Right ventricle myocardium superior (tissue), 1 donor: ENCODE results near the gene GLOD4. TPM values are rescaled to one million over a fixed set of nuclear protein-coding genes. Genes with fewer than 3 reads are reported as not detected.
A peak's percentile ranks its signal among the peaks of the same experiment; 100 is the strongest.
"Not testable (repeated sequence)": the region's sequence is repeated elsewhere in the genome, so short reads cannot be mapped to it uniquely, and the experiment has no call there.

Experiments
- ATAC-seq: fragments of 200-7000 bp; cut with Tn5 transposase; one replicate; pipeline ENCODE4 v1.9.1; 2020; ENCODE audit warnings: mild to moderate bottlenecking; ENCODE audit not compliant: poor library complexity
- DNase-seq: peaks from one replicate; pipeline ENCODE4 v3.0.0-alpha.2; 2020
- intact Hi-C: fragments of 100-400 bp; cut with DNase I; formaldehyde crosslinking; loops from one replicate; pipeline ENCODE4 v1.11.2; 2022
- long read RNA-seq: library from polyadenylated mRNA; unstranded; transcript quantifications from one replicate; pipeline ENCODE4 v2.0.0, GENCODE V29; 2021
- total RNA-seq: library from RNA; stranded (reverse); fragmentation: NEBNext Ultra II Directional; extraction: Animal tissue kit (Norgen Biotek cat#: 25700); gene quantifications from one replicate; pipeline ENCODE4 v1.2.1, GENCODE V29; 2021
- donor health status: DM: no; HTN: yes; CAD: no; lungs with severe emphysema.

Gene GLOD4, protein sequence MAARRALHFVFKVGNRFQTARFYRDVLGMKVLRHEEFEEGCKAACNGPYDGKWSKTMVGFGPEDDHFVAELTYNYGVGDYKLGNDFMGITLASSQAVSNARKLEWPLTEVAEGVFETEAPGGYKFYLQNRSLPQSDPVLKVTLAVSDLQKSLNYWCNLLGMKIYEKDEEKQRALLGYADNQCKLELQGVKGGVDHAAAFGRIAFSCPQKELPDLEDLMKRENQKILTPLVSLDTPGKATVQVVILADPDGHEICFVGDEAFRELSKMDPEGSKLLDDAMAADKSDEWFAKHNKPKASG
- 25.1 TPM for total RNA-seq
- long read RNA-seq, transcript GLOD4-202 (9 exons, 2,059 nt), result major isoform, 45 of 51 reads
- long read RNA-seq, partial matches to known transcripts, result 2 of 51 reads
- long read RNA-seq, other reads (novel, unspliced or antisense), result 4 of 51 reads

DNA sequence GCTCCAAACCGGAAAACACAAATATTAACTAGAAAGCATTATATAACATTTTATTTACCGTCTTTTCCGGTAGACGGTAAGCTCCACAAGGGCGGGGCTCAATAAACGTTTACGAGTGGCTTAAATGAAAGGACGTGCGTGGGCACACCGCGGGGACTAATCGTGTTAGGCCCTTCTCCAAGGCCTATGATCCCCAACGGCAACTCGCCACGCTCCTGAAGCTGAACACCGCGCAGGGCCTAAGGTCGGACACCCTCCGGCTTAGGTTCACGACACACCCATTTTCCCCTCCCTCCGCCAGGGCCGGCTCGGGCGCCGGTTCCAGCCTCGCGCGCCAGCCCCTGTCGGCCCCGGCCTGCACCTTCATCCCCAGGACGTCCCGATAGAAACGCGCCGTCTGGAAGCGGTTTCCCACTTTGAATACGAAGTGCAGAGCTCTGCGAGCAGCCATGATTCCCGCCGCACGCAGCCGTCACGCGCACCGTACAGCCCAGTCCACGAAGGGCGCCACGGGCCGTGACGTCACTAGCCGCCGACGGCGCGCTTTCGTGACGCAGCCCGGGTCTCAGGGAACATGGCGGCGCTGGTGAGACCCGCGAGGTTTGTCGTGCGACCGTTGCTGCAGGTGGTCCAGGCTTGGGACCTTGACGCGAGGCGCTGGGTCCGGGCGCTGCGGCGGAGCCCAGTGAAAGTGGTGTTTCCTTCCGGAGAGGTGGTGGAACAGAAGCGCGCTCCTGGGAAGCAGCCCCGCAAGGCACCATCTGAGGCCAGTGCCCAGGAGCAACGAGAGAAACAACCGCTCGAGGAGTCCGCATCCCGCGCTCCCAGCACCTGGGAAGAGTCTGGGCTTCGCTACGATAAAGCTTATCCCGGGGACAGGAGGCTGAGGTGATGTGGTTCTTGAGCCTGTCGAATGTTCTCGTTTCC is at the start of gene GLOD4, which contains the start of gene MRM3:
Gene GLOD4, minus strand, starts transcription at position 476 of the 927 bp plus-strand sequence. Its CDS starts 25 bp downstream, at position 451.
Gene MRM3, plus strand, starts transcription at position 549 of the 927 bp plus-strand sequence. Its CDS starts 26 bp downstream, at position 575.
- DNase-seq (peak; percentile 98), ATAC-seq (peak; percentile 99)
- intact Hi-C loops, result no loop called here

GRCh38 chr17:830950-831349 is 48.9 kb upstream of the GLOD4 start:
- ATAC-seq, result no peak
- intact Hi-C loops, result no loop called here

GRCh38 chr17:830381-830780 is 48.3 kb upstream of the GLOD4 start:
- intact Hi-C loops, result no loop called here
- no peak for ATAC-seq
- no peak for DNase-seq

More at GRCh38 chr17:830950-831349, 48.9 kb upstream of the GLOD4 start:
- DNase-seq, result no peak

DNA sequence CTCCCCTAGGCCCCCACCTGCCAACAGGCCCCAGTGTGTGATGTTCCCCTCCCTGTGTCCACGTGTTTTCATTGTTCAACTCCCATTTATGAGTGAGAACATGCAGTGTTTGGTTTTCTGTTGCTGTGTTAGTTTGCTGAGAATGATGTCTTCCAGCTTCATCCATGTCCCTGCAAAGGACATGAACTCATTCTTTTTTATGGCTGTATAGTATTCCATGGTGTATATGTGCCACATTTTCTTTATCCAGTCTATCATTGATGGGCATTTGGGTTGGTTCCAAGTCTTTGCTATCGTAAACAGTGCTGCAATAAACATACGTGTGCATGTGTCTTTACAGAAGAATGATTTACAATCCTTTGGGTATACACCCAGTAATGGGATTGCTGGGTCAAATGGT is 47.5 kb upstream of the GLOD4 start:
- DNase-seq, ATAC-seq, intact Hi-C loops: not testable (repeated sequence)

GRCh38 chr17:828761-829160 is 46.7 kb upstream of the GLOD4 start:
- ATAC-seq (no peak), DNase-seq (no peak)
- intact Hi-C loops, result no loop called here

DNA sequence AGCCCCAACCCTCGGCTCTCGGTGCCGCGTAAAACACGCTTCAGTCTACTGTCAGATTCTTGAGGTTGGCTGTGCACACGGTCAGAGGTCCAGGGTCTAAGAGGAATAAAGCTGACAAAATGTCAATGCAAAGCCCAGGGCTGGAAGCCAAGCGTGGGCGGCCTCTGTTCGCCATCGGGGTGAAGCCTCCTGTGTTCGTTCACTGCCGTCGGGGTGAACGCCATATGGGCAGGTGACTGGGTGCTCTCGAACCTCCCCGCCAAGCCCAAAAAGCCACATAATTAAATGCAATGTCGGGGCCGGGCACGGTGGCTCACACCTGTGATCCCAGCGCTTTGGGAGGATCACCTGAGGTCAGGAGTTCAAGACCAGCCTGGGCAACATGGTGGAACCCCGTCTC is 44.7 kb upstream of the GLOD4 start:
- ATAC-seq, result no peak
- intact Hi-C loops, result no loop called here
- no peak for DNase-seq

DNA sequence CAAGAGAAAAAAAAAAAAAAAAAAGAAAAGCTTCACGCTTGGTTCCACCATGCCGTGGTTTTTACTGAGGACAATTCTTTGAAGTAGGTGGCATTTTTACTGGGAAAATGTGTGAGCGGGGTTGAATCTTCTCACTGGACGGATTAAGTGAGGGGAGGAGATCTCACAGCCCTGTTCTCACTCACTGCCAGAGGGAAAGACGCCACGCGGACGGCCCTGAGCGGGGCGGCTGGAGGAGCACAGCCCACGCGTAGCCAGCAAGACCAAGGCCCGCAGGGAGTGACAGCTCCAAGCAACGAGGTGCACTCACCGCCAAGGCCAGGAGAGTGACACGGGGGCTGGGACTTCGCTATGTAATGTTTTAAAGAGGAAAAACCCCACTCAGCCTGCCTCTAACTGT is 43.1 kb upstream of the GLOD4 start:
- DNase-seq (no peak), ATAC-seq (no peak)
- intact Hi-C loops, result no loop called here

DNA sequence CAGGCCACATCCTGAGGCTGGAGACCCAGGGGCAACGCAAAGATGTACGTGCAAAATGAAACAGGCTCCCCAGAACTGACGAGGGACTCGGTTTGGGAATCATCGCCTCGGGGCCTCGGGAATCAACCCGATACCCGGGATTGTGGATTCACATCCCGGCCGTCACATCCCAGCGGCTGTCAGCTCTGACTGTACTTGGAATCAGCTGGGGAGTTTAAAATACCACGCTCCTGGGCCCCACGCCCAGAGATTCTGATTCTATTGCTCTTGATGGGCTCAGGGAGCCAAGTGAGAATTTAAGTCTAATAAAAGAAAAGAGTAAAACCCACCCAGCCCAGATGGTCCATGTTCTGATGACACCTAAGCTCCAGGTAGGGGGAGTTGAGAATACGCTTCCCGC is 42.3 kb upstream of the GLOD4 start:
- DNase-seq (no peak), ATAC-seq (peak; percentile 75)
- intact Hi-C loops, result no loop called here

GRCh38 chr17:823501-823902 is 41.4 kb upstream of the GLOD4 start:
- no peak for ATAC-seq
- intact Hi-C loops, result no loop called here
- no peak for DNase-seq

DNA sequence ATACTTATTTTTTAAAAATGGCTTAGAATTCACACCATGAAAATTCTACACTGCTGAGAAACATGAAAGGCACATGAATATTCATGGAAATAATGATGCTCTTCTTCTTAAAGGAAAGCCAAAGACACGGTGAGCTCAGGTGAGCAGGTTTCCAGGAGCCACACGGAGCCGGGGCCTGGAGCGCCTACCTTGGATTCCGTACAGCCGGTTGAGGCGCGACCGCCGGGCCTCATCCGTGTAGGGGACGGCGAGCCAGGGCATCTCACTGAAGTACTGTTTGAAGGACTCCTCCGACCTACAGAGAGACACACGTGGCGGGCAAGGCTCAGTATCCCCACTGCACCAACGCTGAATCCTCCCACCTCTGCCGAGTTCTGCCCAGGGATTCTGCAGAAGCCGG is 37.2 kb upstream of the GLOD4 start:
- DNase-seq (no peak), ATAC-seq (no peak)
- intact Hi-C loops, result no loop called here

GRCh38 chr17:814371-814770 is 32.3 kb upstream of the GLOD4 start:
- DNase-seq, result no peak
- ATAC-seq, result no peak
- intact Hi-C loops, result no loop called here

GRCh38 chr17:812638-813204 is 30.6 kb upstream of the GLOD4 start:
- ATAC-seq, result no peak
- intact Hi-C loops, result no loop called here
- no peak for DNase-seq

DNA sequence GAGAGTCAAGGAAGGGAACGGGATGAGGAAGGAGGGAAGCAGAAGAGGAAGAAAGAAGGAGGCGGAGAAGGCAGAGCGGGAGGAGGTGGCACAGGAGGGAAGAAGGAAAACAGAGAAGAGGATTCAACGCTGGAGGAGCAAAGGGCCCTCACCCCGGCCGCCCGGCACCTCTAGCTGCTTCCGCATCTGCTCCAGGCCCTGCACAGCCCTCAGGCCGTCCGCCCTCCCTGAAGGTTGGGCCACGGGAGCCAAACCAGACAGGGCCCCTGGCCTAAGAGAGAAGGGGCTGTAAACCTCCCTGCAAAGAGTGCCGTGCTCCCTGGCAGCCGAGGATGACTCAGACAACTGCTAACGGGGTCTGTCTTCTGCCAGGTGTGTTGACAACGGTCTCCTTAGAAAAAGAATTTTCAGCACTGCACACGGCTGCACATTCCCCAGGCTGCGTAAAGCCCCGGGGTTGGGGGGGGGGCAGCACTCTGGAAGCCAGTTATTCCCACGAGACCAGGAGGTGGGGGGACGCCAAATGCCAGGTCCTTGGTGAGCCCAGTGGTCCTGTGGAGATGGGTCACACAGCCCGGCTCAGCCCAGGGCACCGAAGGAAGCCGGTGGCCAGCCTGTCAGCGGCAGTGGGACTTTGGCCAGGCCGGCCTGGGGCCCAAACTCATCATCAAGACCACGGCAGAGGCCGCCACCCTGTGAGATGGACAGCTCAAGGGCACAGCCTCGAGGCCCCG is 29.1 kb upstream of the GLOD4 start:
- DNase-seq (no peak), ATAC-seq (no peak)
- intact Hi-C loops, result no loop called here

GRCh38 chr17:807523-808294 is 25.6 kb upstream of the GLOD4 start:
- DNase-seq, result peak; percentile 20
- intact Hi-C loops, result no loop called here
- no peak for ATAC-seq

GRCh38 chr17:806781-807522 is 24.9 kb upstream of the GLOD4 start:
- no peak for ATAC-seq
- intact Hi-C loops, result no loop called here
- peak; percentile 31 for DNase-seq

DNA sequence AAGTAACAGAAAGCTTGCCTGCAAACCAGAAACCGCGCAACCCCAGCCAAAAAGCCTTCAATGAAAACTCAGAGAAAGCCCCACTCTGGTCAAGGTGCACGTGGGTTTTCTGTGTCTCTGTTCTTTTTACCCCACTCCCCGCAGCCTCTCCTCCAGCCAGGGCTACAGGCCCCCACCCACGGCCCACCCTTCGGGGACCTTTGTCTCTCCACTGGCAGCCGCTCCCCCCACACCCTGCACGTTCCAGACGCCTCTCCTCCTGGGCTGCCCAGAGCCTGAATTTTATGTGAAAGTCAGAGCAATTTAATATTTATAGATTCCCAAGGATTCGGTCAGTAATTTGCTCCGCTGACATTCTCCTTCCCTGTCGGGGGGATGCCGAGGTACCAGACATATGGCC is 24.3 kb upstream of the GLOD4 start:
- intact Hi-C loops, result no loop called here
- ATAC-seq (no peak), DNase-seq (peak; percentile 4)

DNA sequence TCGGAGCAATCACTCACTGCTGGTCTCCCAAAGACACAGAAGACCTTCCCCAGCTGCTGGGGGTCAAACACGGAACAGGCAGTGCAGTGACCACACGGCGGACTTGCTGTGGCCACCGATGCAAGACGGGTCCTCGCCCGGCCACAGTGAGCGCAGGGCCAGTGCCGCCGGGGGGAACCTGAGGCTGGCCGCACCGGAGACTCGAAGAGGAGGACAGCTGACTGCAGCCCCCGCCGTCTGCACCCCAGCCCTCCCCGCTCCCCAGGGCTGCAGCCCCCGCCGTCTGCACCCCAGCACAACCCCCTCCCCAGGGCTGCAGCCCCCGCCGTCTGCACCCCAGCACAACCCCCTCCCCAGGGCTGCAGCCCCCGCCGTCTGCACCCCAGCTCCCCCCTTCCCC is 23.8 kb upstream of the GLOD4 start:
- ATAC-seq, intact Hi-C loops: not testable (repeated sequence)
- DNase-seq, result peak; percentile 19
